Nephron progenitor cell (in vitro differentiated cells): ENCODE results near the gene PALLD.

Experiments used
- DNase-seq: peaks from one replicate; pipeline ENCODE4 v3.0.0; 2021
- H3K27ac Mint-ChIP-seq: 2 replicates; pipeline ENCODE4 v1.8.0; 2021; ENCODE audit warnings: mild to moderate bottlenecking, moderate library complexity, mixed read lengths
- H3K27me3 Mint-ChIP-seq: 2 replicates; pipeline ENCODE4 v1.8.0; 2021; ENCODE audit warnings: mild to moderate bottlenecking, low read depth, mixed read lengths; ENCODE audit not compliant: poor library complexity
- H3K36me3 Mint-ChIP-seq: 2 replicates; pipeline ENCODE4 v1.8.0; 2021; ENCODE audit warnings: low read depth, mixed read lengths
- H3K4me1 Mint-ChIP-seq: 2 replicates; pipeline ENCODE4 v1.8.0; 2021; ENCODE audit warnings: mixed read lengths
- H3K4me3 Mint-ChIP-seq: 2 replicates; pipeline ENCODE4 v1.8.0; 2021; ENCODE audit warnings: mild to moderate bottlenecking, moderate library complexity, mixed read lengths
- H3K9me3 Mint-ChIP-seq: 2 replicates; pipeline ENCODE4 v1.8.0; 2021; ENCODE audit warnings: mild to moderate bottlenecking, moderate library complexity, mixed read lengths
- TF ChIP-seq, protein P1 (sequence below): fragments of 200-600 bp; sonication (generic); IDR thresholded peaks from 2 replicates; pipeline ENCODE4 v1.5.0; 2021; ENCODE audit warnings: antibody characterized with exemption

Gene PALLD

GRCh38 chr4:168682898-168683500 lies 186.1 kb downstream of the PALLD start:
- no peak overlapping the region for H3K27ac Mint-ChIP-seq
- no peaks in the 10 kb centered on the region for H3K27me3 Mint-ChIP-seq
- H3K9me3 Mint-ChIP-seq, result no peaks in the 10 kb centered on the region
- no peak overlapping the region for H3K4me3 Mint-ChIP-seq
- peaks cover 19% of the 10 kb centered on the region for H3K4me1 Mint-ChIP-seq
- peaks cover 77% of the 10 kb centered on the region for H3K36me3 Mint-ChIP-seq
- DNase-seq, result no peak
- TF ChIP-seq, protein P1, sequence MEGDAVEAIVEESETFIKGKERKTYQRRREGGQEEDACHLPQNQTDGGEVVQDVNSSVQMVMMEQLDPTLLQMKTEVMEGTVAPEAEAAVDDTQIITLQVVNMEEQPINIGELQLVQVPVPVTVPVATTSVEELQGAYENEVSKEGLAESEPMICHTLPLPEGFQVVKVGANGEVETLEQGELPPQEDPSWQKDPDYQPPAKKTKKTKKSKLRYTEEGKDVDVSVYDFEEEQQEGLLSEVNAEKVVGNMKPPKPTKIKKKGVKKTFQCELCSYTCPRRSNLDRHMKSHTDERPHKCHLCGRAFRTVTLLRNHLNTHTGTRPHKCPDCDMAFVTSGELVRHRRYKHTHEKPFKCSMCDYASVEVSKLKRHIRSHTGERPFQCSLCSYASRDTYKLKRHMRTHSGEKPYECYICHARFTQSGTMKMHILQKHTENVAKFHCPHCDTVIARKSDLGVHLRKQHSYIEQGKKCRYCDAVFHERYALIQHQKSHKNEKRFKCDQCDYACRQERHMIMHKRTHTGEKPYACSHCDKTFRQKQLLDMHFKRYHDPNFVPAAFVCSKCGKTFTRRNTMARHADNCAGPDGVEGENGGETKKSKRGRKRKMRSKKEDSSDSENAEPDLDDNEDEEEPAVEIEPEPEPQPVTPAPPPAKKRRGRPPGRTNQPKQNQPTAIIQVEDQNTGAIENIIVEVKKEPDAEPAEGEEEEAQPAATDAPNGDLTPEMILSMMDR, result no peak

DNA sequence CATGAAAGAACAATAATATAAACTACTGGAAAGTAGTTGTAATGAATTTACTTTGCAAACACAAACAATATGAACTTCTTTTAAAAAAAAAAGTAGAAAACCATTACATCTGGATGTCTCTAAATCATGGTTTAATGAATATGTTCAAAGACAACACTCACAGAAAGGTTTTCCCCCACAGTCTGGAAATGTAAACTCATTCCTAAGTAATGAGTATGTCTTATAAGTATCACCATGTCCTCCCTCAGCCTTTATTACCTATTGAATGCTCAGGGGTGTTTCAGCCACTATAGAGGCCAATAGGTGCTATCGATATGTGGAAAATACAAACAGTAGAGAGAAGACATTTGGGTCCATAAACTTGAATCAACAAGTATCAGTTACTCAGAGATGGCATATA lies 186.7 kb downstream of the PALLD start:
- Mint-ChIP-seq H3K4me1 (peaks cover 14% of the 10 kb centered on the region), H3K27me3 (no peaks in the 10 kb centered on the region), H3K4me3 (no peak overlapping the region), H3K36me3 (peaks cover 74% of the 10 kb centered on the region), H3K9me3 (no peaks in the 10 kb centered on the region), H3K27ac (no peak overlapping the region)
- TF ChIP-seq, protein P1, result no peak
- no peak for DNase-seq

DNA sequence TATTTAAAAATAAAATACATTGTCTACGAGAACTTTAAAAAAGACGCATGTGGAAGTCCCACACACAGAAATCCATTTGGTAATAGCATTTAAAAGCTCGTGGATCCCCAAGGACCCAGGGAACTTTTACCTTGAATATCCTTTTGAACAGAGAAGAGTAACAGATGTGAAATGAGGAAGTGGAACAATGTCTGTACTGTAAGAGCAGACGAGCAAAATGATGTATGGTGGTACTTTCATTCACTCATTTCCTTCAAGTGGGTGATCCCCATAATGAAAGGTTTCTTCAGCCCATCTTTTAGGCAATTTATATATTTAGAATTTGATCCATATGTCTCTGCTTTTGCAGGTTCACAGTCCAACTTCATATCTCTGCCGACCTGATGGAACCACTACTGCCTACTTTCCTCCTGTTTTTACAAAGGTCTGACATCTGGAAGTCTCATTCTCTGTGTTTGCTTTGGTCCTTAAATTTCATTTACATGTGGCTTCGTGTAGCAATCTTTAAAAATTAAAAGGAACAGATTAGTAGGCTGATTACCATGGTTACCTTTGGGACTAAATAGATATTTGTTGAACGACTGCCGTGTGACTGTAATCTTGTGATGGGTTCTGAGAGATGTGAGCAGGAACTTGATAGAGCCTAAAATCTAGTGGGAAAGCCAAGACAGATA lies 188.4 kb downstream of the PALLD start:
- H3K4me1 Mint-ChIP-seq, result peaks cover 16% of the 10 kb centered on the region
- H3K4me3 Mint-ChIP-seq, result no peak overlapping the region
- peaks cover 80% of the 10 kb centered on the region for H3K36me3 Mint-ChIP-seq
- DNase-seq, result no peak
- TF ChIP-seq, protein P1, result no peak
- peak overlapping the region; percentile 68 for H3K27ac Mint-ChIP-seq
- H3K9me3 Mint-ChIP-seq, result no peaks in the 10 kb centered on the region
- H3K27me3 Mint-ChIP-seq, result no peaks in the 10 kb centered on the region

DNA sequence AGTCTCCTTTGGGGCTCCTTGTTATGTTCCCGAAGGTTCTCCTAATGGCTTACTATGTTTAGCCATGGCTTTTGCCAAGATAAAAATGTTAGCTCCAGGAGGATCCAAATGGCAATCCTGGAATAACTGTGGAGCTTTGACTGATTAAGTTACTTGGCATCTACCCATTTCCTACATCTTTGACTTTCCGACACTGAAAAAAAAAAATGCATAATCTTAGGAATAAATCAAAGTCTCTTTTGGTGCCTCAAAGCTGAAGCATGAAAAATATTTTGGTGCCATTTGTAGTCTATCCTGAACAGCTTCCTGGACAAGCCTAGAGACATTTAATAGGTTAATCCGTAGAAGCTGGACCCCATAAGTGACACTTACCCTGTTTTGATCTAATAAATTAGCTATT lies 191.7 kb downstream of the PALLD start:
- no peak overlapping the region for H3K27ac Mint-ChIP-seq
- peaks cover 63% of the 10 kb centered on the region for H3K36me3 Mint-ChIP-seq

DNA sequence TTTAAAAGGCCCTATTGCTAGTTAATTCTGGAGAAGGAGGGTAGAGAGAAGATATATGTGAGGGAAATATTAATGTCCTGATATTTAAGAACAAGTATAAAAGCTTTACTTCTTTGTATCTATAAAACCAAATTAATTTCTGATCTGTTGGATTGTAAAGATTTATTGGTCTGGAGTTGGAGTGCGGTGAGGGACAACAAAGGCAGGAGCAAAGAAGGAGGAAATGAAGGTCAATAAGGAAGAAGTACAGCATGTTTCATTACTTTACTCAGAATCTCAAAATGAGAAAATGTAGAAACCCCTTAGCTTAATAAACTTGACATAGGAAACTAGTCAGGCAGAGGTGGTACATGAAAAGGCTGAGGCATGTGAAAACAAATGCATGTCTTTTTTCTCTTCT lies 192.9 kb downstream of the PALLD start:
- H3K36me3 Mint-ChIP-seq, result peaks cover 54% of the 10 kb centered on the region
- no peaks in the 10 kb centered on the region for H3K27me3 Mint-ChIP-seq
- H3K4me3 Mint-ChIP-seq, result peak overlapping the region; percentile 13
- peaks cover 57% of the 10 kb centered on the region for H3K4me1 Mint-ChIP-seq
- TF ChIP-seq, protein P1, result no peak
- H3K27ac Mint-ChIP-seq, result peak overlapping the region; percentile 96
- DNase-seq, result no peak
- H3K9me3 Mint-ChIP-seq, result no peaks in the 10 kb centered on the region

More for the DNA sequence above, 191.7 kb downstream of the PALLD start:
- Mint-ChIP-seq H3K4me3 (no peak overlapping the region), H3K27me3 (no peaks in the 10 kb centered on the region), H3K4me1 (peaks cover 49% of the 10 kb centered on the region), H3K9me3 (no peaks in the 10 kb centered on the region)
- DNase-seq, result no peak
- TF ChIP-seq, protein P1, result no peak

GRCh38 chr4:168690199-168690598 lies 193.3 kb downstream of the PALLD start:
- TF ChIP-seq, protein P1, result no peak
- H3K4me3 Mint-ChIP-seq, result no peak overlapping the region
- peaks cover 50% of the 10 kb centered on the region for H3K36me3 Mint-ChIP-seq
- no peaks in the 10 kb centered on the region for H3K27me3 Mint-ChIP-seq
- H3K9me3 Mint-ChIP-seq, result no peaks in the 10 kb centered on the region
- peaks cover 58% of the 10 kb centered on the region for H3K4me1 Mint-ChIP-seq
- H3K27ac Mint-ChIP-seq, result peak overlapping the region; percentile 33
- DNase-seq, result no peak
